NCI-H345 (cell line): Measurements from ENCODE around the gene SHCBP1.
"Not testable (repeated sequence)": the region's sequence is repeated elsewhere in the genome, so short reads cannot be mapped to it uniquely, and the experiment has no call there.

Experiments used
- DNase-seq: peaks from one replicate; lab custom pipeline; 2025; lab: John Stamatoyannopoulos, UW

Gene SHCBP1

GRCh38 chr16:46621006-46621933, at the start of gene SHCBP1:
Gene SHCBP1 (minus strand): TSS chr16:46621379. CDS start chr16:46621359, 20 bp downstream.
- DNase-seq = peak; percentile 79

GRCh38 chr16:46662123-46662522, 40.9 kb upstream of the SHCBP1 start:
- DNase-seq = no peak

GRCh38 chr16:46658925-46659324, 37.7 kb upstream of the SHCBP1 start:
- no peak for DNase-seq

GRCh38 chr16:46651305-46651704, 30.1 kb upstream of the SHCBP1 start:
- DNase-seq = no peak

- DNase-seq = no peak
Observed at GRCh38 chr16:46650254-46650623, 29.1 kb upstream of the SHCBP1 start.

- no peak for DNase-seq
Observed at GRCh38 chr16:46649588-46650253, 28.5 kb upstream of the SHCBP1 start.

- DNase-seq = no peak
Observed at GRCh38 chr16:46648656-46649055, 27.5 kb upstream of the SHCBP1 start.

- DNase-seq = no peak
Observed at GRCh38 chr16:46638947-46639925, 18.1 kb upstream of the SHCBP1 start.

- no peak for DNase-seq
Observed at GRCh38 chr16:46632778-46633733, 11.9 kb upstream of the SHCBP1 start.

- DNase-seq = no peak
Observed at GRCh38 chr16:46629331-46630219, 8.4 kb upstream of the SHCBP1 start.

GRCh38 chr16:46627746-46628145, 6.6 kb upstream of the SHCBP1 start:
- DNase-seq = no peak

GRCh38 chr16:46626681-46627080, 5.5 kb upstream of the SHCBP1 start:
- not testable (repeated sequence) for DNase-seq

- DNase-seq = not testable (repeated sequence)
Observed at GRCh38 chr16:46624862-46625261, 3.7 kb upstream of the SHCBP1 start.

- DNase-seq = not testable (repeated sequence)
Observed at GRCh38 chr16:46623707-46624106, 2.5 kb upstream of the SHCBP1 start.

- not testable (repeated sequence) for DNase-seq
Observed at GRCh38 chr16:46623246-46623645, 2.1 kb upstream of the SHCBP1 start.

- DNase-seq = no peak
Observed at GRCh38 chr16:46621934-46622676, 926 bp upstream of the SHCBP1 start.

GRCh38 chr16:46620266-46621005, 743 bp downstream of the SHCBP1 start:
- DNase-seq = no peak

GRCh38 chr16:46618516-46618915, 2.7 kb downstream of the SHCBP1 start:
- no peak for DNase-seq
